Ramos (cell line): Measurements from ENCODE around the gene ERBB4.
"Not testable (repeated sequence)": the region's sequence is repeated elsewhere in the genome, so short reads cannot be mapped to it uniquely, and the experiment has no call there.

Experiments used
- in situ Hi-C: fragments of 300-500 bp; cut with MboI; formaldehyde crosslinking; loops from one replicate; pipeline ENCODE4 v1.14.3; 2022; ENCODE audit warnings: low sequenced_read_pairs; ENCODE audit not compliant: unreplicated experiment

Gene ERBB4

GRCh38 chr2:211568439-211568838 lies 970.2 kb downstream of the ERBB4 start:
- in situ Hi-C loops = no loop called here

- in situ Hi-C loops = no loop called here
Observed at GRCh38 chr2:211564441-211564840, 974.2 kb downstream of the ERBB4 start.

- in situ Hi-C loops = no loop called here
Observed at GRCh38 chr2:211545582-211545981, 993.0 kb downstream of the ERBB4 start.

- in situ Hi-C loops = no loop called here
Observed at GRCh38 chr2:211534632-211535031, 1004.0 kb downstream of the ERBB4 start.

DNA sequence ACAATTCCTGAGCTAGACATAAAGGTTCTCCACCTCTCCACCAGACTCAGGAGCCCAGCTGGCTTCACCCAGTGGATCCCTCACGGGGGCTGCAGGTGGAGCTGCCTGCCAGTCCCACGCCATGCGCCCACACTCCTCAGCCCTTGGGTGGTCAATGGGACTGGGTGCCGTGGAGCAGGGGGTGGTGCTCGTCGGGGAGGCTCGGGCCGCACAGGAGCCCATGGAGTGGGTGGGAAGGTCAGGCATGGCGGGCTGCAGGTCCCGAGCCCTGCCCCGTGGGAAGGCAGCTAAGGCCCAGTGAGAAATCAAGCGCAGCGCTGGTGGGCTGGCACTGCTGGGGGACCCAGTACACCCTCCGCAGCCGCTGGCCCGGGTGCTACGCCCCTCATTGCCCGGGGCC lies 1014.4 kb downstream of the ERBB4 start:
- in situ Hi-C loops = not testable (repeated sequence)

DNA sequence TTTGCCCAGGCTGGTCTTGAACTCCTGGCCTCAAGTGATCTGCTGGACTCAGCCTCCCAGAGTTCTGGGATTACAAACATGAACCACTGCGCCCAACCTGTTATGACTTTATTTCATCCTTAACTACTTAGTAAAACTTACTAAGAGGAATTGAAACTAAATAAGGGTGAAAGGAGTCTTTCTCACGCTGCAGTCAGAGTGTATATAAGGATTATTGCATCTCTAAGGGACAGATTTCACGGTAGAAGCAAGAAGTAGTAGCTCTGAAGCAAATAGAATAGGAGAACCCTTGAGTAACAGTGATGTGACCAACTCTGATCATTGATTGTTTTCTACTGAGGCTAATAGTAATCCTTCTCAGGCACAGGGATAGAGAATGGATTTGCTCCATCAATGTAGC lies 1022.1 kb downstream of the ERBB4 start:
- in situ Hi-C loops = no loop called here

DNA sequence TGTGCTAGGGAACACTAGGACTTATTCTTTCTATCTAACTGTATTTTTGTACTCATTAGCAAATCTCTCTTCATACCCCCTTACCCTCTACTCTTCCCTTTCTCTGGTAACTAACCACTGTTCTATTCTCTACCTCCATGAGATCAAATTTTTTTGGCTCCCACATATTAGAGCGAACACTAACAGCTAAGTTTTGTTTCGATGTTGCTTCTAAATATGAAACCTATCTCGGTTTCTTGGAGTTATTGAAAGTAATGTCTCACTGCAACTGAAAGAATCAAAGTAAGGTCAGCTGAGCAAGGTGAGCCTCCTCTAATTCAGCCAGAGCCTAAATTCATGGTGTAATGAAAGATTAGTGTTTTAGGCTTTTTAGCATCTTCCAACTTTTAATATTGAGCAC lies 1024.6 kb downstream of the ERBB4 start:
- in situ Hi-C loops = no loop called here

DNA sequence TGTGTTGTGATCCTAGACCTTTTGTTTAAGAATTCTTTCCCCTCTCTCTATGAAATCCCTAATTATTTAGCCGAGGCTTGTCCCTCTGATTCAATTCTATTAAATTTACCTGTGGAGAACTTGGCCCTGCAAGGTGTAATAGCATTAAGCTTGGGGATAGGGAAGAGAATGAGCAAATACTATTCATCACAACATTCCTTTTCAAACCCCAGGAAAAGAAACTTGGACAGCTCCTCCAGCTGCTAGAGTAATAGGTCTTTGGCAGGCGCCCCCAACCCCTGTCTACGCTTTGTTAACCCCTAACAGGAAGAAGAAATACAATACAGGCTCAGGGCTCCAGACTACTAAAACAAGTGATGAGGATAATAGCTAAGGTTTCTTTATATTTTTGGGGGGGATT lies 1025.2 kb downstream of the ERBB4 start:
- in situ Hi-C loops = no loop called here

DNA sequence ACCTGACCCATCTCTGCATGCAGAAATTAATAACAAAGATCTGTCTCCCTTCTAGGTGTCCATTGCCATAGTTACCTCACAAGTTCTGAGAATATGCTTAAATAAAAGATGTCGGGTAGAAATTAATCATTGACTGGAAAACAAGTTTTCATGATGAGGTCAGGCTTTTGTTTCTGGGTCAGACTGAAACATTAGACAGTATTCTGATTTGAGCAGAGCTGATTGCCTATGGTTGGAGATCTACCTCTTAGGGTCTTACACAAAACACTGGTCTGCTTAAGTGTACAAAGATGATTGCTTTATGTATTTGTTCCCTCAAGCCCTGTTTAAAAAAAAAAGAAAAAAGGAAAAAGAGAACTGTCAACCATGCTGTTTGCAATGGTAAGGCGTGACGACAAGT lies 1025.8 kb downstream of the ERBB4 start:
- in situ Hi-C loops = no loop called here

- in situ Hi-C loops = no loop called here
Observed at GRCh38 chr2:211503856-211504255, 1034.7 kb downstream of the ERBB4 start.

DNA sequence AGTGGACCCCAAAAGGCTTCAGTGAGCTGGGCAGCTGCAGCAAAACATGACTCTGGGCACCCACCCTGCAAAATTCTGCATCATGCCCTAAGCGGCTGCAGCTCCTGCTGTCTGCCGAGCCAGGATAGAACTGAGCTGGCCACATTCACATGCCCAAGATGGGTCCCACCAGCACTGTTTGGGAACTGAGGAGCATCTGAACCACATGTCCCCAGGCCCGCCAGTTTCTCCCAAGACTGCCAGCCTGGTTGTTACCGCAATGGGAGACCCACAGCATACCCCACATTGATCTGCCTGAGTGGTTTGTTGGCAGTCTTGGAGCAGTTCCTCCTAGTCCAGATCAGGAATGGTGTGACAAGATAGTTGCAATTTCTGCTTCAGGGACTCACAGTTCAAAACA lies 1035.4 kb downstream of the ERBB4 start:
- in situ Hi-C loops = no loop called here

DNA sequence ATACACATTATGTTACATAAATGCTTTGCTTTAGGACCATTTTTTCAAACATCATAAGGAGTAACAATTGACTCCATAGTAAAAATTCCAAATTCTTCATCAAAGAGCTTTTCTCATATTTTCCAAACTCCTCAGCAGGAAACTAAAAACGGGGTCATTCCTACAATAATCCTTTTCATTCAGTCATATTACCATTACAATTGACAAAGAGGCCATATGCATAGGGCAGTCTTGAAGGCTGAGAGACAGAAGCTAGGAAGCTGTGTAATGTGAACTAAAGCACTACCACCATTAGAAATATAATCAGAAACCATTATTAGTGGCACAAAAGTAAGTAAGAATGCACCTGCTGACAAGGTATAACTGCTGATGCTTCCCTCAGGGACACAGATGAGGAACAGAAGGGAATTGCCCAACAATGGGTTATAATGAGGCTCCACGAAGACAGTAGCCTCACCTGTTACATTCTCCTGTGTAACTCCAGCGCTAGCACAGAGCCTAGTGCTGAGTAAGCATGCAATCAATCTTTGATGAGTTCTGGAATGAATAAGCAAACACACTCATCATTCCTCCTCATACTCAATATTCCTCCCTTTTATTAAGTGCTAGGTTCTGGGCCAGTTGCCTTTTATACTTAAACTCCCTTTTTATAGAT lies 1039.9 kb downstream of the ERBB4 start:
- in situ Hi-C loops = no loop called here

DNA sequence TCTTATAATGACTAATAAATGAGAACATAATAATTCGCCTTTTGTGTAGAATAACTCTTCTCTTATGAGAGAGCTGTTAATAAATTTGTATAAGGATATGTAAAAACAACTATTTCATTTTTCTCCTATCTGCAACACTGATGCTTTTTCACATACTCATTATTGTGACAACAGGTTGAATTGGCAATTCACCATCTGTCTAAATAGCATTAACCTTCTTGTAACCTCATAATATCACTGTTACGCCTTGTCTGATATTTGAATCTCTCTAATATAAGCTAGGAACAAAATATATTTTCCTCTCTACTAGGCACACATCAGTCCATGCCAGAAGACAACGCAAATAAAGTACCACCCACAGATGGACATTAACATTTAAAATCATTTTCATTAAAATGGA lies 1043.3 kb downstream of the ERBB4 start:
- in situ Hi-C loops = no loop called here

GRCh38 chr2:211494536-211494935 lies 1044.1 kb downstream of the ERBB4 start:
- in situ Hi-C loops = no loop called here

- in situ Hi-C loops = no loop called here
Observed at GRCh38 chr2:211494085-211494484, 1044.5 kb downstream of the ERBB4 start.

- in situ Hi-C loops = no loop called here
Observed at GRCh38 chr2:211487733-211488132, 1050.9 kb downstream of the ERBB4 start.

- in situ Hi-C loops = no loop called here
Observed at GRCh38 chr2:211479536-211480150, 1059.0 kb downstream of the ERBB4 start.

GRCh38 chr2:211477537-211478275 lies 1060.9 kb downstream of the ERBB4 start:
- in situ Hi-C loops = no loop called here

- in situ Hi-C loops = no loop called here
Observed at GRCh38 chr2:211473116-211473515, 1065.5 kb downstream of the ERBB4 start.

- in situ Hi-C loops = no loop called here
Observed at GRCh38 chr2:211469664-211470059, 1068.9 kb downstream of the ERBB4 start.

DNA sequence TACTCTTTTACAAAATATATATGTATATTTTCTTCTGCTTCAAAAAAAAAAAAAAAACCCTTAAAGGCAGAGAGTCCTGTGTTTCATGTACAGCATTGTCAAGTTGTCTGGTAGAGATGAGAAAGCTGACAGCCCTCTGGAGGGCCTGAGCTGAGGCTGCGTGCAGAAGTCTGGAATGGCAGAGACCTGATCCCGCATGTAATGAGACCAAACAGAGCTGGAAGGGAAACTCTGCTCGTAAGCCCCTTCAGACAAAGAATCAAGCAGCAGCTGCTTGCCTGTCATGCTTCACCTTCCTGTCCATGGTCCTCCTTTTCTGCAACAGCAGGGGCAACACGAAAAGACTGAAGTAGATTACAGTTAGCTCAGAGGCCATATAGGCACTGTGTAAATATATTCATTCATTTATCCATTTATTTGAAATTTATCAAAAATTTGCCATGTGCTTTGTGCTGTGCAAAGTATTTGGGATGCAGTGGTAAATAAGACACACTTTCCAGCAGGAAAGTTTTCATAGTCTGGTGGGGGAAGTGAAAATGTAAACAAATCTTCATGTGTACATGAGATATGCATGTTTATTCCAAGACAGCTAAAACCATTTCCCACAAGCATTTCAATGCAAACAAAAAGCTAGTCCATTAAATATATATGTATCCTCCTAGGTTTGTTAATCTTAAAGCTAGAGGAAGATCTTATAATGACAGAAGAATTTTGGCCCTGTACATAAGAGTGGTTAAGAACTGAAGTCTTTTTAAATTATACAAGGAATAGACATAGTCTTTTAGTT lies 1069.5 kb downstream of the ERBB4 start:
- in situ Hi-C loops = no loop called here
